Smooth muscle cell (in vitro differentiated cells): ENCODE data around the gene GPR27. TPM values are rescaled to one million over a fixed set of nuclear protein-coding genes. Genes with fewer than 3 reads are reported as not detected.
A peak's percentile ranks its signal among the peaks of the same experiment; 100 is the strongest.

Experiments
- DNase-seq: peaks from one replicate; lab custom pipeline; 2025; ENCODE audit not compliant: unreplicated experiment; lab: John Stamatoyannopoulos, UW
- H2AFZ ChIP-seq: fragments of 200-600 bp; sonication (generic); 2 replicates; pipeline ENCODE4 v1.6.0; 2016; ENCODE audit warnings: antibody characterized with exemption, low read depth, mild to moderate bottlenecking
- H3F3A ChIP-seq: fragments of 200-600 bp; sonication (generic); 2 replicates; pipeline ENCODE4 v1.6.0; 2017; ENCODE audit warnings: antibody characterized with exemption, low read depth
- H3K27ac ChIP-seq: fragments of 200-600 bp; sonication (generic); 2 replicates; pipeline ENCODE4 v1.5.1; 2016; ENCODE audit warnings: low read depth, mild to moderate bottlenecking
- H3K27me3 ChIP-seq: fragments of 200-600 bp; sonication (generic); 2 replicates; pipeline ENCODE4 v1.6.1; 2016; ENCODE audit warnings: low read depth, mild to moderate bottlenecking
- H3K36me3 ChIP-seq: fragments of 200-600 bp; sonication (generic); 2 replicates; pipeline ENCODE4 v1.5.1; 2016; ENCODE audit warnings: low read depth
- H3K4me1 ChIP-seq: fragments of 200-600 bp; sonication (generic); 2 replicates; pipeline ENCODE4 v1.5.1; 2016; ENCODE audit warnings: low read depth
- H3K4me2 ChIP-seq: fragments of 200-600 bp; sonication (generic); 2 replicates; pipeline ENCODE4 v1.6.0; 2016; ENCODE audit warnings: mild to moderate bottlenecking
- H3K4me3 ChIP-seq: fragments of 200-600 bp; sonication (generic); 2 replicates; pipeline ENCODE4 v1.5.1; 2016; ENCODE audit warnings: mild to moderate bottlenecking
- H3K79me2 ChIP-seq: fragments of 200-600 bp; sonication (generic); 2 replicates; pipeline ENCODE4 v1.6.0; 2016; ENCODE audit warnings: low read depth, mild to moderate bottlenecking
- H3K9ac ChIP-seq: fragments of 200-600 bp; sonication (generic); 2 replicates; pipeline ENCODE4 v1.6.0; 2016; ENCODE audit warnings: low read depth
- H3K9me3 ChIP-seq: fragments of 200-600 bp; sonication (generic); replicated peaks from 2 replicates; pipeline ENCODE4 v1.5.1; 2016; ENCODE audit warnings: low read depth
- H4K20me1 ChIP-seq: fragments of 200-600 bp; sonication (generic); 2 replicates; pipeline ENCODE4 v1.6.0; 2016; ENCODE audit warnings: low read depth
- CTCF ChIP-seq: fragments of 200-600 bp; sonication (generic); IDR thresholded peaks from 2 replicates; pipeline ENCODE4 v1.5.1; 2017; ENCODE audit warnings: borderline replicate concordance, mild to moderate bottlenecking, antibody characterized with exemption; ENCODE audit not compliant: insufficient read depth, poor library complexity, severe bottlenecking
- WGBS: methylation state at CpG from one replicate; pipeline ENCODE4 v1.1.7; 2016; ENCODE audit warnings: low lambda C conversion rate; 5-methylcytosine and 5-hydroxymethylcytosine counted together
- polyA plus RNA-seq: library from polyadenylated mRNA; unstranded; fragments of >200 nt; fragmentation: Nextera tagmentation; extraction: Ambion mirVana; gene quantifications from 2 replicates; pipeline ENCODE4 v1.2.1, GENCODE V29; 2016
- total RNA-seq: library from RNA; depleted of rRNA; stranded (reverse); fragments of >200 nt; gene quantifications from 2 replicates; pipeline ENCODE4 v1.2.3, GENCODE V29; 2014

Gene GPR27
- total and polyA plus RNA-seq, 2 experiments from 2014 or later = 0.50 to 1.2 TPM

GRCh38 chr3:71724171-71724453, 29.5 kb upstream of the GPR27 start:
- H3K36me3 ChIP-seq = no peaks in the 10 kb centered on the region
- H3K27me3 ChIP-seq = peaks cover 51% of the 10 kb centered on the region
- H3K4me2 ChIP-seq = peak overlapping the region; percentile 90
- no peaks in the 10 kb centered on the region for H3F3A ChIP-seq
- no peak overlapping the region for H2AFZ ChIP-seq
- peaks cover 5% of the 10 kb centered on the region for H3K4me1 ChIP-seq
- DNase-seq = no peak
- no peaks in the 10 kb centered on the region for H3K9me3 ChIP-seq
- no peak overlapping the region for H3K27ac ChIP-seq
- no peak for TF ChIP-seq CTCF
- no peaks in the 10 kb centered on the region for H4K20me1 ChIP-seq
- no peaks in the 10 kb centered on the region for H3K79me2 ChIP-seq
- no peak overlapping the region for H3K9ac ChIP-seq
- peak overlapping the region; percentile 69 for H3K4me3 ChIP-seq

- Histone ChIP-seq H3F3A (no peaks in the 10 kb centered on the region), H2AFZ (peak overlapping the region; percentile 86), H3K27me3 (peaks cover 51% of the 10 kb centered on the region), H3K4me1 (peaks cover 5% of the 10 kb centered on the region), H3K79me2 (no peaks in the 10 kb centered on the region), H3K4me3 (peak overlapping the region; percentile 69), H3K9me3 (no peaks in the 10 kb centered on the region), H4K20me1 (no peaks in the 10 kb centered on the region), H3K27ac (no peak overlapping the region), H3K9ac (no peak overlapping the region), H3K4me2 (peak overlapping the region; percentile 90), H3K36me3 (no peaks in the 10 kb centered on the region)
- DNase-seq = no peak
- WGBS = 1% methylated on average over 58 of the region's 73 CpGs
- TF ChIP-seq CTCF = no peak
These were observed 28.9 kb upstream of the GPR27 start for GRCh38 chr3:71724584-71725270.

GRCh38 chr3:71725271-71725991, 28.2 kb upstream of the GPR27 start, which contains the start of gene EIF4E3:
EIF4E3 (minus strand) TSS chr3:71725402; CDS start chr3:71725367, 35 bp downstream.
- no peaks in the 10 kb centered on the region for H3K9me3 ChIP-seq
- peak within 1 kb of the TSS; percentile 37 for H3K9ac ChIP-seq
- peak within 1 kb of the TSS; percentile 93 for H2AFZ ChIP-seq
- DNase-seq = peak; percentile 6
- peak within 1 kb of the TSS; percentile 90 for H3K4me2 ChIP-seq
- WGBS = 13% methylated on average over 17 of the region's 80 CpGs
- H3K36me3 ChIP-seq = no peaks in the 10 kb centered on the region
- peak within 1 kb of the TSS; percentile 69 for H3K4me3 ChIP-seq
- peaks cover 48% of the 10 kb centered on the region for H3K27me3 ChIP-seq
- no peak for TF ChIP-seq CTCF
- no peak within 1 kb of the TSS for H3K27ac ChIP-seq
- H3F3A ChIP-seq = no peaks in the 10 kb centered on the region
- no peaks in the 10 kb centered on the region for H4K20me1 ChIP-seq
- peaks cover 5% of the 10 kb centered on the region for H3K4me1 ChIP-seq
- no peaks in the 10 kb centered on the region for H3K79me2 ChIP-seq

- no peak overlapping the region for H3K9ac ChIP-seq
- 90% methylated on average over 8 of the region's 8 CpGs for WGBS
- no peak overlapping the region for H3K4me3 ChIP-seq
- TF ChIP-seq CTCF = no peak
- no peak overlapping the region for H2AFZ ChIP-seq
- H4K20me1 ChIP-seq = no peaks in the 10 kb centered on the region
- H3K79me2 ChIP-seq = no peaks in the 10 kb centered on the region
- H3K27ac ChIP-seq = no peak overlapping the region
- H3K4me2 ChIP-seq = peak overlapping the region; percentile 88
- H3K9me3 ChIP-seq = no peaks in the 10 kb centered on the region
- peaks cover 5% of the 10 kb centered on the region for H3K4me1 ChIP-seq
- DNase-seq = no peak
- no peaks in the 10 kb centered on the region for H3K36me3 ChIP-seq
- H3F3A ChIP-seq = no peaks in the 10 kb centered on the region
- peaks cover 47% of the 10 kb centered on the region for H3K27me3 ChIP-seq
These were observed 27.5 kb upstream of the GPR27 start for GRCh38 chr3:71726146-71726545.
